Hepatocyte (in vitro differentiated cells): Measurements from ENCODE around the gene USP1. TPM values are rescaled to one million over a fixed set of nuclear protein-coding genes. Genes with fewer than 3 reads are reported as not detected.

Experiments
- DNase-seq: peaks from one replicate; pipeline ENCODE4 v3.0.0-alpha.2; 2016; ENCODE audit warnings: low spot score
- H2AFZ ChIP-seq: fragments of 200-600 bp; sonication (generic); 2 replicates; pipeline ENCODE4 v1.6.0; 2016; ENCODE audit warnings: antibody characterized with exemption, mild to moderate bottlenecking
- H3K27ac ChIP-seq: fragments of 200-600 bp; sonication (generic); 2 replicates; pipeline ENCODE4 v1.5.1; 2016; ENCODE audit warnings: mild to moderate bottlenecking
- H3K27me3 ChIP-seq: fragments of 200-600 bp; sonication (generic); 2 replicates; pipeline ENCODE4 v1.6.1; 2016
- H3K36me3 ChIP-seq: fragments of 200-600 bp; sonication (generic); replicated peaks from 2 replicates; pipeline ENCODE4 v1.5.1; 2016; ENCODE audit warnings: low read depth; ENCODE audit not compliant: insufficient read depth
- H3K4me1 ChIP-seq: fragments of 200-600 bp; sonication (generic); 2 replicates; pipeline ENCODE4 v1.5.1; 2016; ENCODE audit warnings: mild to moderate bottlenecking, moderate library complexity; ENCODE audit not compliant: insufficient read depth
- H3K4me2 ChIP-seq: fragments of 200-600 bp; sonication (generic); 2 replicates; pipeline ENCODE4 v1.6.0; 2016
- H3K4me3 ChIP-seq: fragments of 200-600 bp; sonication (generic); 2 replicates; pipeline ENCODE4 v1.5.1; 2016; ENCODE audit warnings: mild to moderate bottlenecking
- H3K79me2 ChIP-seq: fragments of 200-600 bp; sonication (generic); 2 replicates; pipeline ENCODE4 v1.6.0; 2017; ENCODE audit warnings: mild to moderate bottlenecking
- H3K9me2 ChIP-seq: fragments of 200-600 bp; sonication (generic); replicated peaks from 2 replicates; pipeline ENCODE4 v1.6.0; 2017; ENCODE audit warnings: mild to moderate bottlenecking; ENCODE audit not compliant: insufficient read depth
- H3K9me3 ChIP-seq: fragments of 200-600 bp; sonication (generic); 2 replicates; pipeline ENCODE4 v1.5.1; 2016; ENCODE audit warnings: low read depth, mild to moderate bottlenecking
- H4K20me1 ChIP-seq: fragments of 200-600 bp; sonication (generic); 2 replicates; pipeline ENCODE4 v1.6.0; 2016; ENCODE audit warnings: mild to moderate bottlenecking; ENCODE audit not compliant: insufficient read depth, poor library complexity, severe bottlenecking
- CTCF ChIP-seq: fragments of 200-600 bp; sonication (generic); IDR thresholded peaks from 2 replicates; pipeline ENCODE4 v1.5.1; 2016; ENCODE audit warnings: antibody characterized with exemption, mild to moderate bottlenecking; ENCODE audit not compliant: poor library complexity
- EZH2 ChIP-seq: fragments of 200-600 bp; sonication (generic); IDR thresholded peaks from 2 replicates; pipeline ENCODE4 v1.6.1; 2016; ENCODE audit warnings: antibody characterized with exemption, mild to moderate bottlenecking, borderline replicate concordance
- EZH2phosphoT487 ChIP-seq: fragments of 200-600 bp; sonication (generic); IDR thresholded peaks from one replicate; pipeline ENCODE4 v1.6.1; 2018; ENCODE audit warnings: antibody characterized with exemption, mild to moderate bottlenecking, low read depth, moderate library complexity; ENCODE audit not compliant: unreplicated experiment, severe bottlenecking
- WGBS: methylation state at CpG from one replicate; pipeline ENCODE4 v1.1.6; 2016; ENCODE audit warnings: low lambda C conversion rate; ENCODE audit errors: missing lambda C conversion rate; 5-methylcytosine and 5-hydroxymethylcytosine counted together
- polyA plus RNA-seq: library from polyadenylated mRNA; unstranded; fragments of >200 nt; fragmentation: Nextera tagmentation; extraction: Ambion mirVana; gene quantifications from 2 replicates; pipeline ENCODE4 v1.2.1, GENCODE V29; 2016
- total RNA-seq: library from RNA; depleted of rRNA; stranded (reverse); fragments of >200 nt; gene quantifications from 2 replicates; pipeline ENCODE4 v1.2.3, GENCODE V29; 2014

USP1 gene
- total and polyA plus RNA-seq, 2 experiments from 2014 or later, result 11.6 to 28.5 TPM

GRCh38 chr1:62448221-62448933 lies 11.5 kb downstream of the USP1 start:
- Histone ChIP-seq H3K9me2 (no peaks in the 10 kb centered on the region), H2AFZ (no peak overlapping the region), H3K27me3 (no peaks in the 10 kb centered on the region), H3K9me3 (no peaks in the 10 kb centered on the region), H3K27ac (no peak overlapping the region), H3K4me3 (no peak overlapping the region), H3K4me2 (no peak overlapping the region), H3K79me2 (peaks cover 10% of the 10 kb centered on the region), H4K20me1 (no peaks in the 10 kb centered on the region), H3K36me3 (no peaks in the 10 kb centered on the region), H3K4me1 (no peaks in the 10 kb centered on the region)
- TF ChIP-seq EZH2phosphoT487, result no peak
- TF ChIP-seq CTCF, result no peak
- no peak for TF ChIP-seq EZH2
- WGBS, result 99% methylated on average over 3 of the region's 3 CpGs
- DNase-seq, result no peak

- no peaks in the 10 kb centered on the region for H3K4me1 ChIP-seq
- no peaks in the 10 kb centered on the region for H3K9me3 ChIP-seq
- H3K27ac ChIP-seq, result no peak overlapping the region
- H3K79me2 ChIP-seq, result peaks cover 8% of the 10 kb centered on the region
- TF ChIP-seq EZH2, result no peak
- TF ChIP-seq EZH2phosphoT487, result no peak
- TF ChIP-seq CTCF, result no peak
- H3K4me2 ChIP-seq, result no peak overlapping the region
- WGBS, result 86% methylated on average over 2 of the region's 2 CpGs
- H2AFZ ChIP-seq, result no peak overlapping the region
- no peaks in the 10 kb centered on the region for H3K36me3 ChIP-seq
- no peaks in the 10 kb centered on the region for H3K27me3 ChIP-seq
- no peak overlapping the region for H3K4me3 ChIP-seq
- no peaks in the 10 kb centered on the region for H4K20me1 ChIP-seq
- no peaks in the 10 kb centered on the region for H3K9me2 ChIP-seq
- DNase-seq, result no peak
Observed at GRCh38 chr1:62450301-62450700, 13.5 kb downstream of the USP1 start.

- no peak for TF ChIP-seq EZH2phosphoT487
- no peak for TF ChIP-seq EZH2
- TF ChIP-seq CTCF, result no peak
- Histone ChIP-seq H3K4me1 (no peaks in the 10 kb centered on the region), H3K9me3 (no peaks in the 10 kb centered on the region), H3K27ac (no peak overlapping the region), H4K20me1 (no peaks in the 10 kb centered on the region), H3K27me3 (no peaks in the 10 kb centered on the region), H3K4me3 (no peak overlapping the region), H2AFZ (no peak overlapping the region), H3K9me2 (no peaks in the 10 kb centered on the region), H3K4me2 (no peak overlapping the region), H3K36me3 (no peaks in the 10 kb centered on the region), H3K79me2 (no peaks in the 10 kb centered on the region)
- no peak for DNase-seq
- 100% methylated on average over 1 of the region's 1 CpG for WGBS
Observed at GRCh38 chr1:62452951-62453350, 16.1 kb downstream of the USP1 start.
